Measurements from ENCODE around the gene ANKRD2.

Gene ANKRD2

DNA sequence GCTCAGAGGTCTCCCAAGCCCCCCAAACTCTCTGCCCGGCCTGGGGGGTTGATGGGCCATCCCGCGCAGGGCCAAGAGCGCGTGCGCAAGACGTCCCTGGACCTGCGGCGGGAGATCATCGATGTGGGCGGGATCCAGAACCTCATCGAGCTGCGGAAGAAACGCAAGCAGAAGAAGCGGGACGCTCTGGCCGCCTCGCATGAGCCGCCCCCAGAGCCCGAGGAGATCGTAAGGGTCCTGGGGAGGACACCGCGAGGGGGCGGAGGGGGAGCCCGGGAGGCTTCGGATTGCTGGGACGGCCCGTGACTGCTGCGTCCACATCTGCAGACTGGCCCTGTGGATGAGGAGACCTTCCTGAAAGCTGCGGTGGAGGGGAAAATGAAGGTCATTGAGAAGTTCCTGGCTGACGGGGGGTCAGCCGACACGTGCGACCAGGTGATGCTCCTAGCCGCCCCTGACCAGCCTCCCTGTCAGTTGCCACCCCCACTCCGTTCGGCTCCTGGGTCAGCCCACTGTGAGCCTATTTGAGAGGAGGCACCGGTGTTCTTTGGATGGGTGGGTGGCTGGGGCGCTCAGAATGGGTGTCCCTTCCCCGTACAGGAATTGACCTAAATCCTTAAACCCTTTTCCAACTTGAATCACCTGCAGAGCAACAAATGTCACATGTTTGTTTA lies 5.7 kb downstream of the ANKRD2 start:
- no peak for FAIRE-seq
- no peak for TF ChIP-seq POLR2A (IDR thresholded peaks at IDR 0.05; ENCODE audit: low read depth, low read length)
- no peak for TF ChIP-seq TAF1 (IDR thresholded peaks at IDR 0.05; ENCODE audit: borderline replicate concordance, low read depth, low read length)
- no peak for TF ChIP-seq POLR2AphosphoS5 (IDR thresholded peaks at IDR 0.05; ENCODE audit: low read depth, low read length)
- no peak for DNase-seq (ENCODE audit: insufficient read length)

DNA sequence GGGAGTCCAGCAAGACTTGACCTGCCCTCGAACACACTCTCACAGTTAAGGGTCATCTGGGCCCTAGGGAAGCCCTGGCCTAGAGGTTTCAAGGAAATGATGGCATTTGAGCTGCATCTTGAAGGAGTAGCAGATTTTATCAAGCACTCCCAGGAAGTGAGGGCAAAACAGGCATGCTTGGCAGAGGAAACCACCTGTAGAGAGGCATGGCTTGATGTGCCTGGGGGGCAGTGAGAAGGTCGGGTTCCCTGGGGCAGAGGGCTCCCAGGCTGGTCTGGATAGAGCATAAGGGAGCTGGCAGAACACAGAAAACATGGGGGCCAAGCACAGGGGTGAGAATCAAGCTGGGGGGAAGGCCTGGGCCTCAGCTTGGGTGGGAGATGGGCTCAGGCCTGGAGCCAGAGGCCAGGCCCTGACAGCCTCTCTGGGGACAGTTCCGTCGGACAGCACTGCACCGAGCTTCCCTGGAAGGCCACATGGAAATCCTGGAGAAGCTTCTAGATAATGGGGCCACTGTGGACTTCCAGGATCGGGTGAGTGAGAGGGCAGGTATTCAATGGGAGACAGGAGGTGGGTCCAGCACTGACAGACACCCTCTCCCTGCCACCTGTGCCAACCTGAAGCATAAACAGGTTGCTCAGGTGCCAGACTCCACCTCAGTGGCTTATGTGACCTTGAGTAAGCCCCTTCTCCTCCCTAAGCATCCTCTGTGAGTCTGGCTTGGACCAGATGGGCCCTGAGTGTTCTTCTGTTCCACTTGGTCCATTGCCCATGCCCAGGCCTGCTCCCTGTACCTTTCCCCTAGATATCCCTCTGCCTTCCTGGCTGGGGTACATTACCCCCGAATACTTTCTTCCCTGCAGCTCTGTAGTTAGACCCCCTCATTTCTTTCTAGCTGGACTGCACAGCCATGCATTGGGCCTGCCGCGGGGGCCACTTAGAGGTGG lies 8.1 kb downstream of the ANKRD2 start:
- TF ChIP-seq TAF1 (IDR thresholded peaks at IDR 0.05; ENCODE audit: borderline replicate concordance, low read depth, low read length) = no peak
- no peak for TF ChIP-seq POLR2AphosphoS5 (IDR thresholded peaks at IDR 0.05; ENCODE audit: low read depth, low read length)
- no peak for TF ChIP-seq POLR2A (IDR thresholded peaks at IDR 0.05; ENCODE audit: low read depth, low read length)
- no peak for FAIRE-seq
- DNase-seq (ENCODE audit: insufficient read length) = no peak

DNA sequence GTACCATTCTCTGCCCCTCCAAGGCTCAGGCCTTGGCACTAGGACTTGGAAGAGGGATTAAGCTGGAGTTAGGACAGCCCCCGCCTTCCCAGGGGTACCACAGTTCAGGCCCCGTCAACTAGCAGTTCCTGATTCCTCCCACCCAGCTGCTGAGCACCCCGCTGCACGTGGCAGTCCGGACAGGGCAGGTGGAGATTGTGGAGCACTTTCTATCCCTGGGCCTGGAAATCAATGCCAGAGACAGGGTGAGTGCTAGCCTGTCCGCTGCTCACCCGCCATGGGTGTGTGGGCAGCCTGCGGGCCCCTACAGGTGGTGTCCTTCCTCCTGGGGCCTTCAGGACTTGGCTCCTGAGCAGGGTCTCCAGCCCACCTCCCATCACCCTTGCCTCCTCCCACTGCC lies 9.6 kb downstream of the ANKRD2 start:
- DNase-seq (ENCODE audit: insufficient read length) (no peak), FAIRE-seq (no peak)
- TF ChIP-seq POLR2A (IDR thresholded peaks at IDR 0.05; ENCODE audit: low read depth, low read length) (no peak), TAF1 (IDR thresholded peaks at IDR 0.05; ENCODE audit: borderline replicate concordance, low read depth, low read length) (no peak), POLR2AphosphoS5 (IDR thresholded peaks at IDR 0.05; ENCODE audit: low read depth, low read length) (no peak)

DNA sequence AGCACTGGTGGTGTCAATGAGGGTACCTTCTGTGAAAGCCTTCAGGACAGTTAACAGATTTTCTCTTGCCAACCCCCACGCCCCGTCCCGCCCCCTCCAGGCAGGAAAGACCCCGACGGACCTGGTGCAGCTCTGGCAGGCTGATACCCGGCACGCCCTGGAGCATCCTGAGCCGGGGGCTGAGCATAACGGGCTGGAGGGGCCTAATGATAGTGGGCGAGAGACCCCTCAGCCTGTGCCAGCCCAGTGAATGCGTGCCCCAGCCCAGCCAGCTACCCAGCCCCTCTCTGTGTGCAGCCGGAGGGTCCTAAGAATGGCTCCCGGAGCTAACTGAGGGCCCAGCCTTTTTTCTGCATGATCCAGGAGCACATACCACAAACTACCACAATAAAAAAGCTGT lies 10.9 kb downstream of the ANKRD2 start:
- FAIRE-seq (no peak), DNase-seq (ENCODE audit: insufficient read length) (no peak)
- TF ChIP-seq TAF1 (IDR thresholded peaks at IDR 0.05; ENCODE audit: borderline replicate concordance, low read depth, low read length) = no peak
- no peak for TF ChIP-seq POLR2AphosphoS5 (IDR thresholded peaks at IDR 0.05; ENCODE audit: low read depth, low read length)
- no peak for TF ChIP-seq POLR2A (IDR thresholded peaks at IDR 0.05; ENCODE audit: low read depth, low read length)

DNA sequence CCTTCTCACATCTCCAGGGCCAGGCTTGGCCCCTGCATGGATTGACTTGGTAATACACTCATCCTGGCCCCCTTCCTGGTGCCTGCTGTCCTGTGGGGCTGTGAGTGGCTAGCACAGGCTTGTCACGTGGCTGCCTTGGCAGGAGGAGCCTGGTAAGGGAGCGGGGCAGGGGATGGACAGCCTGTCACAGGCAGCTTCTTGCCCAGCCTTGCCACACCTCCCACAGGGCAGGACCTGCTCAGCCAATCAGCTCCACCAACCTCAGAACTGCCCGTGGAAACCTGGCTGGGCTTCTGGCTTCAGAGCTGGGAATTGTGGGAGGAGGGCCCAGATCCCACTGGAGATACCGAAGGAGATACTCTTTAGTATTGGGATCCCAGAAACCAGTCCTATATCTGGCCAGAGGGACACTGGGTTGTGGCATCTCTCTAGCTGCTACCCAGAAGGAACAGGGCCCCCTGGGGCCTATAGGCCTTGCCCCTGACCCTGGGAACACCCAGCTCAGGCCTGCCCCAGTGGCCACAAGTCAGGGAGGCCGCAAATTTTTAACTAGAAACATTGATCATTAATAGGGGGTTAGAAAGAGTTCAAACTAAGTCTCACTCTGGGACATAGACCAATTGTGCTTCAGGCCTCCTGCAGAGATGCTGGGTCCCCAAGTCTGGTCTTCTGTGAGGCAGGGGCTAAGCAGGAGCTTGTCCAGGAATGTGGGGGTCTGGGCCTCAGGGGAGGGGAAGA lies 11.7 kb downstream of the ANKRD2 start, which contains the start of gene HOGA1:
HOGA1 (plus strand) TSS at position 330 of the 738 bp plus-strand sequence; CDS start at position 645, 315 bp downstream.
- DNase-seq (ENCODE audit: insufficient read length) (no peak), FAIRE-seq (no peak)
- TF ChIP-seq TAF1 (IDR thresholded peaks at IDR 0.05; ENCODE audit: borderline replicate concordance, low read depth, low read length) = no peak
- TF ChIP-seq POLR2AphosphoS5 (IDR thresholded peaks at IDR 0.05; ENCODE audit: low read depth, low read length) = no peak
- TF ChIP-seq POLR2A (IDR thresholded peaks at IDR 0.05; ENCODE audit: low read depth, low read length) = no peak

DNA sequence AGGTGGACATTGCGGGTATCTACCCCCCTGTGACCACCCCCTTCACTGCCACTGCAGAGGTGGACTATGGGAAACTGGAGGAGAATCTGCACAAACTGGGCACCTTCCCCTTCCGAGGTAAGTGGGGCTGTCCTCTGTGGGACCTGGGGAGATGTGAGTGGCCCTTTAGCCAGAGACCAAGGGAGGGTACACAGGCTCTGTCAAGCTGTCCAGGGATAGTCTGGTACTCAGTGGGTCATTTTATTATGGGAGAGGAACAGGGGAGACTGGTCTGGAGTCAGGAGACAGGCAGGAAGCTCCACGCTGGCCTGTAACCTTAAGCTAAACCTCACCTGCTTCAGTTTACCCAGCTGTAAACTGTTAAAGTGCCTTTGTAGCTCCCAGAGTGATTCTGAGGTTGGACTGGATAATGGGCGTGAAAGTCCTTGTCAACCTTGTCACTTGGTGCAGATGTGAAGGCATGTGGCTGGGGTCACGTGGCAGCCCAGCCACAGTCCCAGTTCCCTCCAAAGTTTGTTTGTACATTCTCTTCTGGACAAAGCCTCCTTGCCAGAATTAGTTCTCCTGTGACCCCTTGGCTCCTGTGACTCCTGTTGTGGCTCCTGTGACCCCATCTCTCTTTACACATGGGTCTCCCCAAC lies 12.3 kb downstream of the ANKRD2 start:
- no peak for DNase-seq (ENCODE audit: insufficient read length)
- TF ChIP-seq TAF1 (IDR thresholded peaks at IDR 0.05; ENCODE audit: borderline replicate concordance, low read depth, low read length) (no peak), POLR2AphosphoS5 (IDR thresholded peaks at IDR 0.05; ENCODE audit: low read depth, low read length) (no peak), POLR2A (IDR thresholded peaks at IDR 0.05; ENCODE audit: low read depth, low read length) (no peak)
- FAIRE-seq = no peak

DNA sequence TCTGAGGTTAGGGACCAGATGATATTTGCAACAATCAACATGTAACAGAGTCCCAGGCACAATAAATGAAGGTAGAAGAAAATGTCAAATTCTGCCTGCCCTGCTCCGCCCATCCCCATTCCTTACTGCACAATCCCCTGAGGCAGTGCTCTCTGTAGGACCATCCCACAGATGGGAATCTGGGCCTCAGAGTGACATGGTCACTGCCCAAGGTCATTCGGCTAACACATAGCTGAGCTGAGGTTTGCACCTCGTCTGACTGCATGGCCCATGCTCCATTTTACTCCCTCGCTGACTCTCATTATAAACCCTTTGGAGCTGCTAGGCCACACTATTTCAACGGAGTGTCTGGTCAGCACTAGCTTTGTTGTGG lies 12.8 kb downstream of the ANKRD2 start:
- FAIRE-seq = no peak
- no peak for TF ChIP-seq POLR2A (IDR thresholded peaks at IDR 0.05; ENCODE audit: low read depth, low read length)
- no peak for DNase-seq (ENCODE audit: insufficient read length)

DNA sequence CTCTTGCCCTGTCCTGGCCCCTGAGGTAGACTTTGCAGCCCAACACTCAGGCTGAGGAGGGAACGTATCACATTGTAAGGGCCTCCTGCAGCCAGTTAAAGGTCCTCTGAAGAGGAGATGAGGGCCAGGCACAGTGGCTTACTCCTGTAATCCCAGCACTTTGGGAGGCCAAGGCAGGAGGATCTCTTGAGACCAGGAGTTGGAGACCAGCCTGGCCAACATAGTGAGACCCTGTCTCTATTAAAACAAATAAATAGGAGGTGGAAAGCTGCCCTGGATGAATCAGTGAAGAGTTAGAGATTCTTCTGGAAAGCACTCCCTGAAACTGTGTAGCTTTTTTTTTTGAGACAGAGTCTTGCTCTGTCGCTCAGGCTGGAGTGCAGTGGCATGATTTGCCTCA lies 14.6 kb downstream of the ANKRD2 start:
- FAIRE-seq (no peak), DNase-seq (ENCODE audit: insufficient read length) (no peak)
- TF ChIP-seq TAF1 (IDR thresholded peaks at IDR 0.05; ENCODE audit: borderline replicate concordance, low read depth, low read length) = no peak
- no peak for TF ChIP-seq POLR2AphosphoS5 (IDR thresholded peaks at IDR 0.05; ENCODE audit: low read depth, low read length)
- TF ChIP-seq POLR2A (IDR thresholded peaks at IDR 0.05; ENCODE audit: low read depth, low read length) = no peak

DNA sequence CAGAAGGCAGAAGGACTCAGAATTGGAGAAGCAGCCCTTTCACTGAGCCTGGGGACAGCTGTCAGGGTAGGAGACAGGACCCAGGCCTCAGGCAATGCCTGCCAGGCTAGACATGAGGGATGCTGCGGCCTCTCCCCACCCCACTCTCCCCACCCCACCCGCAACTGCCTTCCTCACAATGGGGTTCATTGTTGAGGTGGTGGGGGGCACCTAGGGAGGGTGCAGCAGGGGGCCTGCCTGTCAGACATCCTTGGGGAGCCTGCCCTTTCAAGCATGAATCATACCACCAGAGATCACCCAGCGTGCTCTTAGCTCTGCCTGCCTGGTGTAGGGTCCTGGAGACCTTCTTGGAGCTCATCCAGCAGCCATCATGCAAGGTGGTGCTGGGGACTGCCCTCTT lies 16.9 kb downstream of the ANKRD2 start, which contains the start of gene C10orf62:
C10orf62 (plus strand) TSS at position 243 of the 400 bp plus-strand sequence. CDS start 177 bp downstream, outside the sequence.
- FAIRE-seq (no peak), DNase-seq (ENCODE audit: insufficient read length) (no peak)
- TF ChIP-seq TAF1 (IDR thresholded peaks at IDR 0.05; ENCODE audit: borderline replicate concordance, low read depth, low read length) (no peak), POLR2A (IDR thresholded peaks at IDR 0.05; ENCODE audit: low read depth, low read length) (no peak), POLR2AphosphoS5 (IDR thresholded peaks at IDR 0.05; ENCODE audit: low read depth, low read length) (no peak)

DNA sequence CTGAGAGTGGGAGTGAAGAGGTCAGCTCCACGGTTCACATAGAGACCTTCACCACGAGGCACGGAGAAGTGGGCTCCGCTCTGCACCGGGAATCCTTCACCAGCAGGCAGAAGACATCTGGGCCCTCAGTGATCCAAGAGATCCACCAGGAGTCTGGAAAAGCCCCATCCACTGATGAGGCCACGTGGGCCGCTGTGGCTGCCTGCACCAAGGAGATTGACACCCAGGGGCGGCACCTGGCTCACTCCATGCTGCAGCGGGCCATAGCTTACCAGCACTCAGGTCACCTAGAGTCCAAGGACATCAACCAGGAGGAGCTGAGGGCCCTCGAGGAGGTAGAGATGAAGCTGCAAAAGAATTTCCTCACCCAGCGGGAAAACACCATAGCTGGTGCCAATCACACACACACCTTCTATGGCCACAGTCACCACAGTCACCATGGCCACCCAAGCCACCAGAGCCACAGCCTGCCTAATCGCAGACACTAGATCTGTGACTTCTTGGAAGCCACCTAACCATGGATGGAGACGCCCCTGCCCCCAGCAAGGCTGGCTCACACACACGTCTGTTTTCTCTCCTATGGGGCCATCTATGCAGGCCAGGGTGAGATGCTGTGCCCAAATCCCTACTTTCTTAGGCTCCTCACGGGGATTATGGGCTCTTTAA lies 17.6 kb downstream of the ANKRD2 start:
- FAIRE-seq = no peak
- no peak for TF ChIP-seq POLR2AphosphoS5 (IDR thresholded peaks at IDR 0.05; ENCODE audit: low read depth, low read length)
- TF ChIP-seq POLR2A (IDR thresholded peaks at IDR 0.05; ENCODE audit: low read depth, low read length) = no peak
- TF ChIP-seq TAF1 (IDR thresholded peaks at IDR 0.05; ENCODE audit: borderline replicate concordance, low read depth, low read length) = no peak

More for the DNA sequence above, 17.6 kb downstream of the ANKRD2 start:
- no peak for DNase-seq (ENCODE audit: insufficient read length)

Data from GM12892 (cell line).